ENCODE measurements around the gene CDA.

Gene CDA

DNA sequence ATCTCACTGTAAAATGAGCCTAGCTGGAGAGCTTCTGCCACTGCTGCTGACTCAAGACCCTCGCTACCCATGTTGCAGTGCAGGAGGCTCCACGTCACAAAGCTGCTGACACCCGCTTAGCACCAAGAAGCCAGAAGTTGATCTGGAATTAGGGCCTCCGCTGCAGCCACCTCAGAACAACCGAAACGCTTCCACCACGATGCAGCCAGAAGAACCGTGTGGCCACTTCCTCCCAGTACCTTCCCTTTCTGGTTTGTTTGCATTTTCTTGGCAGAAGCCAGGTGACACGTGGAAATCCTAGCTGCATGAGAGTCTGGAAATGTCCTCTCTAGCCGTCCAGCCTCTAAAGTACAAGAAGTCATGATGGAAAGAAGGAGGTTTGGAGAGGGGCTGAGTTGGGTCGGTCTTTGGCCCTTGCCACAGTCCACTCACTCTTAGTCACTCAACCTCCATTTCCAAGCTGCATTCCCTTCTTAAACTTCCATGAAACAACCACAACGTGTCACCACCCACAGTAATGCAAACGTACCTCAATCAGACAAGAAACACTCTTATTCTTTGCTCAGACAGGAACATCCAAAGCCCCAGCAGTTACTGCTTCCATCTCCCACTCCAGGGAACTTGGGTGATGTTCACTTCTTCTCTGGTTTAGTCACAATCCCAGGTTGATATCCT, 10.0 kb upstream of the CDA start:
- Histone ChIP-seq H3K27ac (ENCODE audit: extremely low read depth, low read depth, low read length) (no peak overlapping the region), H3K9me3 (ENCODE audit: control insufficient read depth, insufficient read depth, low read depth, low read length) (no peaks in the 10 kb centered on the region), H3K4me3 (ENCODE audit: low read depth, low read length) (no peak overlapping the region), H3K36me3 (ENCODE audit: control insufficient read depth in 2 of 2, insufficient read depth in 1 of 2, low read length in 2 of 2) (no peaks in the 10 kb centered on the region), H3K4me1 (ENCODE audit: control insufficient read depth, insufficient read depth, low read length) (no peaks in the 10 kb centered on the region)
- TF ChIP-seq ZBTB48 (tag by site-specific recombination; IDR thresholded peaks at IDR 0.05) (no peak), ZNF362 (tag by site-specific recombination; IDR thresholded peaks at IDR 0.05) (no peak), ZNF175 (tag by site-specific recombination; IDR thresholded peaks at IDR 0.05) (no peak), ZFP69B (tag by site-specific recombination; IDR thresholded peaks at IDR 0.05) (no peak), ZNF433 (tag by site-specific recombination; IDR thresholded peaks at IDR 0.05; ENCODE audit: low read depth) (no peak), ZNF335 (tag by site-specific recombination; conservative IDR thresholded peaks at IDR 0.05) (no peak), ZNF202 (tag by site-specific recombination; IDR thresholded peaks at IDR 0.05; ENCODE audit: borderline replicate concordance) (no peak), SCRT1 (tag by site-specific recombination; IDR thresholded peaks at IDR 0.05; ENCODE audit: borderline replicate concordance) (no peak), ZNF16 (tag by site-specific recombination; IDR thresholded peaks at IDR 0.05; ENCODE audit: low read depth) (no peak), ZBTB17 (tag by site-specific recombination; IDR thresholded peaks at IDR 0.05) (no peak), ZNF600 (tag by site-specific recombination; IDR thresholded peaks at IDR 0.05) (no peak)
- TF ChIP-seq, protein P1, sequence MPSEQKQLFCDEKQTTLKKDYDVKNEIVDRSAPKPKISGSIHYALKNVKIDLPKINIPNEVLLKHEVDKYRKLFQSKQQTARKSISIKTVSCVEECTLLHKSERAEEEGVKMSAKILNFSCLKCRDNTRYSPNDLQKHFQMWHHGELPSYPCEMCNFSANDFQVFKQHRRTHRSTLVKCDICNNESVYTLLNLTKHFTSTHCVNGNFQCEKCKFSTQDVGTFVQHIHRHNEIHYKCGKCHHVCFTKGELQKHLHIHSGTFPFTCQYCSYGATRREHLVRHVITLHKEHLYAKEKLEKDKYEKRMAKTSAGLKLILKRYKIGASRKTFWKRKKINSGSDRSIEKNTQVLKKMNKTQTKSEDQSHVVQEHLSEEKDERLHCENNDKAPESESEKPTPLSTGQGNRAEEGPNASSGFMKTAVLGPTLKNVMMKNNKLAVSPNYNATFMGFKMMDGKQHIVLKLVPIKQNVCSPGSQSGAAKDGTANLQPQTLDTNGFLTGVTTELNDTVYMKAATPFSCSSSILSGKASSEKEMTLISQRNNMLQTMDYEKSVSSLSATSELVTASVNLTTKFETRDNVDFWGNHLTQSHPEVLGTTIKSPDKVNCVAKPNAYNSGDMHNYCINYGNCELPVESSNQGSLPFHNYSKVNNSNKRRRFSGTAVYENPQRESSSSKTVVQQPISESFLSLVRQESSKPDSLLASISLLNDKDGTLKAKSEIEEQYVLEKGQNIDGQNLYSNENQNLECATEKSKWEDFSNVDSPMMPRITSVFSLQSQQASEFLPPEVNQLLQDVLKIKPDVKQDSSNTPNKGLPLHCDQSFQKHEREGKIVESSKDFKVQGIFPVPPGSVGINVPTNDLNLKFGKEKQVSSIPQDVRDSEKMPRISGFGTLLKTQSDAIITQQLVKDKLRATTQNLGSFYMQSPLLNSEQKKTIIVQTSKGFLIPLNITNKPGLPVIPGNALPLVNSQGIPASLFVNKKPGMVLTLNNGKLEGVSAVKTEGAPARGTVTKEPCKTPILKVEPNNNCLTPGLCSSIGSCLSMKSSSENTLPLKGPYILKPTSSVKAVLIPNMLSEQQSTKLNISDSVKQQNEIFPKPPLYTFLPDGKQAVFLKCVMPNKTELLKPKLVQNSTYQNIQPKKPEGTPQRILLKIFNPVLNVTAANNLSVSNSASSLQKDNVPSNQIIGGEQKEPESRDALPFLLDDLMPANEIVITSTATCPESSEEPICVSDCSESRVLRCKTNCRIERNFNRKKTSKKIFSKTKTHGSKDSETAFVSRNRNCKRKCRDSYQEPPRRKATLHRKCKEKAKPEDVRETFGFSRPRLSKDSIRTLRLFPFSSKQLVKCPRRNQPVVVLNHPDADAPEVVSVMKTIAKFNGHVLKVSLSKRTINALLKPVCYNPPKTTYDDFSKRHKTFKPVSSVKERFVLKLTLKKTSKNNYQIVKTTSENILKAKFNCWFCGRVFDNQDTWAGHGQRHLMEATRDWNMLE (tag by site-specific recombination; conservative IDR thresholded peaks at IDR 0.05; ENCODE audit: low read depth): no peak
- TF ChIP-seq, protein P2, sequence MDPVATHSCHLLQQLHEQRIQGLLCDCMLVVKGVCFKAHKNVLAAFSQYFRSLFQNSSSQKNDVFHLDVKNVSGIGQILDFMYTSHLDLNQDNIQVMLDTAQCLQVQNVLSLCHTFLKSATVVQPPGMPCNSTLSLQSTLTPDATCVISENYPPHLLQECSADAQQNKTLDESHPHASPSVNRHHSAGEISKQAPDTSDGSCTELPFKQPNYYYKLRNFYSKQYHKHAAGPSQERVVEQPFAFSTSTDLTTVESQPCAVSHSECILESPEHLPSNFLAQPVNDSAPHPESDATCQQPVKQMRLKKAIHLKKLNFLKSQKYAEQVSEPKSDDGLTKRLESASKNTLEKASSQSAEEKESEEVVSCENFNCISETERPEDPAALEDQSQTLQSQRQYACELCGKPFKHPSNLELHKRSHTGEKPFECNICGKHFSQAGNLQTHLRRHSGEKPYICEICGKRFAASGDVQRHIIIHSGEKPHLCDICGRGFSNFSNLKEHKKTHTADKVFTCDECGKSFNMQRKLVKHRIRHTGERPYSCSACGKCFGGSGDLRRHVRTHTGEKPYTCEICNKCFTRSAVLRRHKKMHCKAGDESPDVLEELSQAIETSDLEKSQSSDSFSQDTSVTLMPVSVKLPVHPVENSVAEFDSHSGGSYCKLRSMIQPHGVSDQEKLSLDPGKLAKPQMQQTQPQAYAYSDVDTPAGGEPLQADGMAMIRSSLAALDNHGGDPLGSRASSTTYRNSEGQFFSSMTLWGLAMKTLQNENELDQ (tag by site-specific recombination; IDR thresholded peaks at IDR 0.05; ENCODE audit: low read depth): no peak
- TF ChIP-seq, protein P3, sequence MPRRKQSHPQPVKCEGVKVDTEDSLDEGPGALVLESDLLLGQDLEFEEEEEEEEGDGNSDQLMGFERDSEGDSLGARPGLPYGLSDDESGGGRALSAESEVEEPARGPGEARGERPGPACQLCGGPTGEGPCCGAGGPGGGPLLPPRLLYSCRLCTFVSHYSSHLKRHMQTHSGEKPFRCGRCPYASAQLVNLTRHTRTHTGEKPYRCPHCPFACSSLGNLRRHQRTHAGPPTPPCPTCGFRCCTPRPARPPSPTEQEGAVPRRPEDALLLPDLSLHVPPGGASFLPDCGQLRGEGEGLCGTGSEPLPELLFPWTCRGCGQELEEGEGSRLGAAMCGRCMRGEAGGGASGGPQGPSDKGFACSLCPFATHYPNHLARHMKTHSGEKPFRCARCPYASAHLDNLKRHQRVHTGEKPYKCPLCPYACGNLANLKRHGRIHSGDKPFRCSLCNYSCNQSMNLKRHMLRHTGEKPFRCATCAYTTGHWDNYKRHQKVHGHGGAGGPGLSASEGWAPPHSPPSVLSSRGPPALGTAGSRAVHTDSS (tag by site-specific recombination; IDR thresholded peaks at IDR 0.05): no peak
- TF ChIP-seq, protein P4, sequence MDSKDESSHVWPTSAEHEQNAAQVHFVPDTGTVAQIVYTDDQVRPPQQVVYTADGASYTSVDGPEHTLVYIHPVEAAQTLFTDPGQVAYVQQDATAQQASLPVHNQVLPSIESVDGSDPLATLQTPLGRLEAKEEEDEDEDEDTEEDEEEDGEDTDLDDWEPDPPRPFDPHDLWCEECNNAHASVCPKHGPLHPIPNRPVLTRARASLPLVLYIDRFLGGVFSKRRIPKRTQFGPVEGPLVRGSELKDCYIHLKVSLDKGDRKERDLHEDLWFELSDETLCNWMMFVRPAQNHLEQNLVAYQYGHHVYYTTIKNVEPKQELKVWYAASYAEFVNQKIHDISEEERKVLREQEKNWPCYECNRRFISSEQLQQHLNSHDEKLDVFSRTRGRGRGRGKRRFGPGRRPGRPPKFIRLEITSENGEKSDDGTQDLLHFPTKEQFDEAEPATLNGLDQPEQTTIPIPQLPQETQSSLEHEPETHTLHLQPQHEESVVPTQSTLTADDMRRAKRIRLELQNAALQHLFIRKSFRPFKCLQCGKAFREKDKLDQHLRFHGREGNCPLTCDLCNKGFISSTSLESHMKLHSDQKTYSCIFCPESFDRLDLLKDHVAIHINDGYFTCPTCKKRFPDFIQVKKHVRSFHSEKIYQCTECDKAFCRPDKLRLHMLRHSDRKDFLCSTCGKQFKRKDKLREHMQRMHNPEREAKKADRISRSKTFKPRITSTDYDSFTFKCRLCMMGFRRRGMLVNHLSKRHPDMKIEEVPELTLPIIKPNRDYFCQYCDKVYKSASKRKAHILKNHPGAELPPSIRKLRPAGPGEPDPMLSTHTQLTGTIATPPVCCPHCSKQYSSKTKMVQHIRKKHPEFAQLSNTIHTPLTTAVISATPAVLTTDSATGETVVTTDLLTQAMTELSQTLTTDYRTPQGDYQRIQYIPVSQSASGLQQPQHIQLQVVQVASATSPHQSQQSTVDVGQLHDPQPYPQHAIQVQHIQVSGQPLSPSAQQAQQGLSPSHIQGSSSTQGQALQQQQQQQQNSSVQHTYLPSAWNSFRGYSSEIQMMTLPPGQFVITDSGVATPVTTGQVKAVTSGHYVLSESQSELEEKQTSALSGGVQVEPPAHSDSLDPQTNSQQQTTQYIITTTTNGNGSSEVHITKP (tag by site-specific recombination; IDR thresholded peaks at IDR 0.05): no peak
- POLR2A ChIA-PET: no interaction called here
- CTCF ChIA-PET: interaction anchor here (0.9 to 8.5 kb wide), 2 partner anchors 9 to 54 kb away, joined by 3 to 105 read pairs; partner anchors contain the start of gene PINK1

All from HEK293 (cell line).